HG03196 (cell line): ENCODE results near the gene ROBO1.

Experiments used
- ATAC-seq: cut with Tn5 transposase; IDR thresholded peaks from one replicate; pipeline ENCODE4 v1.9.1; 2021; ENCODE audit not compliant: unreplicated experiment

The ROBO1 gene

DNA sequence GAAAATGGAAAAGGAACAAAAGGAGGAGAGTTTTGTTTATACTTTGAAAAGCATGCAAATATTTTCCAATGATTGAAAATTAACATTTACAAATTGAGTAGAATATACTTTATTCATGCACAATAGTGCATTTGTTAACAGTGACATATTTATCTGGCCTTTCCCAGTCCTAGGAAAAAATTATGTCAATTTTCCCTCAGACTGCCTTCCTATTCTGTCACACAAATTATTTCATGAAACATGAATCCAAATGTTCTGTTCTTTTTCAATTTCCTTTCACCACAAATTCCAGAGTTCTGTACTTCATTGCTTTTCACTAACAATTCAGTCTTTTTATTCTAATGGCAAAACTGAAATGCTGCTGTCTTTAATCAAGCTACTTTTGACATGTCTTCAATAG lies 945.1 kb downstream of the ROBO1 start:
- ATAC-seq: no peak

DNA sequence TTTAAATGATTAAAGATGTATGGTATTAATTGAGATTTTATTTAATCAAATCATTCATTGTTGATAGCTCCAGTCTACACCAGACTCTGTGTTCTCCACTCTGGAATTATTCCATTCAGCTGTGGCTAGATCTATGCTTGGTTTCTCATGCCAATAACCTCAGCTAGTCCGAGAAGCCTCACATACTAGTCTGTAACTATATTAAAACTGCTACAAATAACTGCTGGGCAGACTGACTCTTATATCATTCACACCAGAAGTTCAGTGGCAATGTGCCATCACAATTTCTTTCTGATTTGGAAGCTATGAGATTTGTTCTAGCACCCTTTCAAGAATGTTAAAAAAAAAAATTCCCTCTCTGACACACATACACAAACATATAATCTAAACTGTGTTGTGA lies 947.3 kb downstream of the ROBO1 start:
- no peak for ATAC-seq

DNA sequence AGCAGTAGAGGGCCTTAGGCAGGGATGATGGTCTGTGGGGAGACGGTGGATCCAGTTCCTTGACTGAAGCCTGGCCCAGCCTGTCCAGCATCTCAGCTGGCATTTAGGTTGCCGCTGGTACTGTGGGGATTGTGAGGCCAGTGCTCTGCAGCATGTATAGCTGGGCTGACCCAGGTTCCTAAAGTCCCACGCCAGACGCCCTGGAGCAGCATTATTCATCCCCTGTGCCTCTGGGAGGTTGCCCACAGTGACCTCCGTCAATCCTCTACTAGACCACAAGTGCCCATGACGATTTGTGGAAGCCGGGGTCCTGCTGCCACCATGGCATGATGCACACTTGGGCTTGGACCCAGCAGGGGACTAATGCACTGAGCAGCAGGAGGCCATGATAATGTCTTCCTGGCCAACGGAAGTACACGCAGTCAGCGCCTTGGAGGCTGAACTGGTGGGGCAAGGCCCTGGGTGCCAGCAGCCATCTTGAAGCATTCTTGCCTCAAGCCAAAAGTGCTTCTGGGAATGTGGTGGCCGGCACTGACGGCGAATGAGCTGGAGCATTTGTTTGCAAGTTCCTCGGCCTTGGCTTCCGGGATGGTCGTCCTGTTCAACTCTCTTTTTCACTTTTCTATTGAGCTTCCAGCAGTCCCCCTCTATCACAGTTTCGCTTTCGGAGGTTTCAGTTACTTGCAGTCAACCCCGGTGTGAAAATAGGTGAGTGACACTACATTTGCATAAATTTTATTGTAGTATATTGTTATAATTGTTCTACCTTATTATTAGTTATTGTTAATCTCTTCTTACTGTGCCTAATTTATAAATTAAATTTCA lies 949.4 kb downstream of the ROBO1 start:
- no peak for ATAC-seq

DNA sequence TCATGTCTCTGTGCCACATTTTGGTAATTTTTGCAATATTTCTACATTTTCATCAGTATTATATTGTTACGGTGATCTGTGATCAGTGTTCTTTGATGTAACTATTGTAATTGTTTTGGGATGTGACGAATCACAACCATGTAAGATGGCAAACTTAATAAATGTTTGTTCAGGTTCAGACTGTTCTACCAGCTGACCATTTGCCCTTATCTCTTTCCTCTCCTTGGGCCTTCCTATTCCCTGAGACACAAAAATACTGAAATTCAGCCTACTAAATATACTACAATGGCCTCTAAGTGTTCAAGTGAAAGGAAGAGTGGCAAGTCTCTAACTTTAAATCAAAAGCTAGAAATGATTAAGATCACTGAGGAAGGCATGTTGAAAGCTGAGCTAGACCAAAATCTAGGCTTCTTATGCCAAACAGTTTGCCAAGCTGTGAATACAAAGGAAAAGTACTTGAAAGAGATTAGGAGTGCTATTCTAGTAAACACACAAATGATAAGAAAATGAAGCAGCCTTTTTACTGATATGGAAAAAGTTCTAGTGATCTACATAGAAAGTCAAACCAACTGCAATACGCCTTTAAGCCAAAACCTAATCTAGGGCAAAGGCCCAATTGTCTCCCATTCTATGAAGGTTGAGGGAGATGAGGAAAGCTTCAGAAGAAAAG lies 952.8 kb downstream of the ROBO1 start:
- no peak for ATAC-seq

DNA sequence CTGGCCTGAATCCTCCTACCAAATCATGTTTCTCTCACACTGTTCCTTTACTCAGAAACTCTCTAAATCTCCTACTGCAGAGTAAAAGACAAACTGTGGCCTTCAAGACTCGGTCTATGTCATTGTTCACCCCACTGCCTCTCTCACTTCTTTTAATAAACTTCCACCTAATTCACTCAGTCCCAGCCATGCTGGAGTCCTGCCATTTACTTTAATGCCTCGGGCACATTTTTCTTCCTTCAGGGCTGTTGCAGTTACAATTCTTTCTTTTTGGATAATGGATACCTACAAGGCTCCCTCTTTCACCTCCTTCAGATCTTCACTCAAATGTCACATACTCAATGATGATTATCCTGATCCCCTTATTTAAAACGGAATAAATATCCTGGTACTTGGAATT lies 955.6 kb downstream of the ROBO1 start:
- no peak for ATAC-seq

DNA sequence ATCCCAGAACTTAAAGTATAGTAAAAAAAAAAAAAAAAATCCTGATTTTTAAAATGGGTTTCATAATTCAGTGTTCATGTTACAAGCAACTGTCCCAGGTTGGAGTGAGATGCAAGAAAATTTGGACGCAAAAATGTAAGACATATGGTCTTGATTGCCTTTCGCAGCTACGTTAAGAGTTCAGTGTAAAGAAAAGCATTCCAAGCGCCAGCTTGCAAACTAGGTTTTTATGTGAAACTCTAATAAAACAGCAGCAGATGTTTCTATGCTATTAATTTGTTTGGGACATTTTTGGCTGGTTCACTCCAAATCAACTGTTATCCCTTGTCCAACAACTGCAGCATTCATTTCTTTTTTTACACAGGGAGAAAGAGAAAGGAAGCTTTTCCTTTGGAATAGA lies 957.8 kb downstream of the ROBO1 start:
- ATAC-seq: no peak

DNA sequence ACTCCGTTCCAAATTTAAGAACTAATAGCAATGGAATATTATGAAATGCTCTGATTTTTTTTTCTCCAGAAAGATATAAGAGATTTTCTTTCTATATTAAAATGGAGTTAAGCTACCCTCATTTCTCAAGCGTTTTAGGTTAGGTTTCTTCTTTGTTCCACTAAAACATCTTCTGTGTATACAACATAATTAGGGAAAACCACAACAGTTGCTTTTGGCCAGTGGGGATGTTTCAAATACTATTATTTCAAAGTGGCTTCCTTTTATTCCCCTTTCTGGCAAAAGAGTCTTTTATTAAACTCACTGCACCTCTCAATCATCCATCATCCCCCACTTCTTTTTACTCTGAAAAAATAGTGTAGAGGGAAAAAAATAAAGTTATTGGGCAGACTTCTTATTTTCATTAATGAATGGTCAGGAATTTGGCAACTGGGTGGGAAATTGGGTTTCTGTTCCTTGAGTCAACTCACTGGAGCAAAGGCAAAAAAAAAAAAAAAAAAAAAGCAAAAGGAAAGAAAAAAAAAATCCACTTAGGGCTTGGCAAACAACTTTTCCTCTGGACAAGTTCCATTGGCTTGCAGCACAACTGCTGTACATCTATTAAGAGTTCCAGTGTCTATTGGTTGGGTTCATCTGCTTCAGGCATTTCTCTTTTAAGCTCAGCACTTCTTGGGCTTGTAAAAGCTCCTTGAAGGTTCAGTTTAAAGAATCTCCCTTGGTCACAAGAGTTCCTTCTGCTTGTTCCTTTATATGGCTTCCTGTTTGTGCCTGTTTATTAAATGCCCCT lies 963.4 kb downstream of the ROBO1 start:
- ATAC-seq: no peak

DNA sequence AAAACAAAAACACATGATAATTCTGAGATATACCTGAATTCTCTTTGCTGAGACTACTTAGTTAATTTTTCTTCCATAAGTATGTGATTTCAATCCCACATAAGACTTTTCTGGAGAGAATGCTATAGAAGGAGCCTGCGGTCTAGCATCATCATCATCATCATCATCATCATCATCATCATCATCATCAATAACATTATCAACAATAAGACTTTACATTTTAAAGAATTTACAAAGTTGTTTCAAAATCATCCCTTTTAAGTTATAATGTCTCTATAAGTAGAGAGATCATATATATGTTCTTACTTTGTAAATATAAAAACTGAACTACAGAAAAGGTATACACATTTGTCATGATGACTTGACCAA lies 965.3 kb downstream of the ROBO1 start:
- no peak for ATAC-seq

DNA sequence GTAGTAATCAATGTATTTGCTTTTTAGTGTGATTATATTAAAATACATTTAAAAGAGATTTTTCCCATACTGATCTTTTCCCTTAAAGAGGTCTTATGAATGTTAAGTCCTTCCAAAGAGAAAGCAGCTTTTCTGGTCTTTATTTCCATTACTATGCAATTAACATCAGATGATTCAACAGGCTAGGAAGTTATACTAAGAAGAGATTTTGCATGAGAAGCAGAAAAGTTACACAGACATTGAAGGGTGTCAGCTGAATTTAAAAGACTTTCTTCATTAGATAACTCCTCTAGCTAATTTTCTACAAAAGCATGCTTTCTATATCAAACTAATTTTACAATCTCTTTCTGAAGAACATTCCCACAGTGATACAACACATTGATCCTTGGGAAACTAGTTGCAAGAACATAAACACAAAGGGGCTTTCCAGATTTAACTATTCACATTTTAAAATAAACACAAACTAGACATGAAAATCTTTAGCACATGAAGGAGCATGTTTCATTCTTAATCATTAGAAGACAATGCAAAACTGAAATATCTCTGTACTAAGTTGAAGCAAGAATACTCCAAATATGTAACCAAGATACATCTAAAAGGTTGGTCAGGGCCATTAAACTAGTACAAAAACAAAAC lies 965.8 kb downstream of the ROBO1 start:
- ATAC-seq: no peak

DNA sequence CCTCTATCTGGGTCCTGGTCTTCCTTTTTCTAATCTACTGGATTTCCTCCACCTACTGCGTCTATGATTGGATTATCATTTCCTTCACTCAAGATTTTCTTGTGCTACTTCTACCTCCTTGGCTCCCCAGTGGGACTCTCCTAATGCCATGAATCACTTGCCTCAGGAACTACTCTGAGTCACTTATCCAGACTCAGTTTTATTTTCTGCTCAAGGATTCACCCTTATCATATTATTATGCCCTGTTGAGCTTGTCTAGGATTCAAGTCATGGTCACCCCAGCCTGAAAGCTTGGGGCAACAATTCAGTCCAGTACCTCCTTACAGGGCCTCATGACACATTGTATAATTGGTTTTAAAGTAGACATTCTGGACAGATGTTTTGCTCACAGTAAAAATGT lies 968.1 kb downstream of the ROBO1 start:
- ATAC-seq: no peak

DNA sequence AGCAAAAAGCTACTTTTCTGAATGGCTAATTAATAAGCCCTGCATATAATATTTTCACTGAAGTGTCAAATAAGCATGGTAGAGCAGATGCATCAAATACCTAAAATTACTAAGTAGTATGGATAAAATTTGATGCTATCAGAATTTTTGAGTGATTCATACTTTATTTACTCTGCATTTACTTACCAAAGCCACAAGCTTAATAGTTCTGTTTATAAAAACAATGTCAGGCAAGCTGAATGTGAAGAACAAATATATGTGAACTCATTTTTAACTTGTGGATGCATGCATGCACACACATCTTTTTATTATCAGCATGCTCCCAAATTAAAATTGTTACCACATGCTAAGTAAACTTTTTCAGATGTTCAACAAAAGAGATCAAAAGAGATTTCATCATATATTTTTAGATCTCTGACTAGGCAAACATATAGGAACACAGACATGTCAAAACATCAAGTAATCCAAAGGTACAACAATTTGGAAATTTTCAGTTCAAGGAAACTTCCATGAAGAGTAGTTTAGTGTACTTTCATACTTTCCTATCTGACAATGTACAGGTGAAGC lies 969.4 kb downstream of the ROBO1 start:
- no peak for ATAC-seq

DNA sequence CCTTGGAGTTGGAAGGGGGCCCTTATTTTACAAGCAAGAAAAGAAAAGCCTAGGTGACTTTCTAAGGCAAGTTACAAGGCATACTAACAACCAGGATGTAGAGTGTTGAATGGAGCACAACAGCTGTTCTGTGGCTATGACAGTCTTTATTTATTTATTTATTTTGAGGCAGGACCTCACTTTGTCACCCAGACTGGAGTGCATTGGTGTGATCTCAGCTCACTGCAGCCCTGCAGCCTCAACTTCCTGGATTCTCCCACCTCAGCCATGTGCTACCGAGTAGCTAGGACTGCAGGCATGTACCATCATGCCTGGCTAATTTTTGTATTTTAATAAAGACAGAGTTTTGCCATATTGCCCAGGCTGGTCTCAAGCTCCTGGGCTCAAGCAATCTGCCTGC lies 973.4 kb downstream of the ROBO1 start:
- no peak for ATAC-seq

DNA sequence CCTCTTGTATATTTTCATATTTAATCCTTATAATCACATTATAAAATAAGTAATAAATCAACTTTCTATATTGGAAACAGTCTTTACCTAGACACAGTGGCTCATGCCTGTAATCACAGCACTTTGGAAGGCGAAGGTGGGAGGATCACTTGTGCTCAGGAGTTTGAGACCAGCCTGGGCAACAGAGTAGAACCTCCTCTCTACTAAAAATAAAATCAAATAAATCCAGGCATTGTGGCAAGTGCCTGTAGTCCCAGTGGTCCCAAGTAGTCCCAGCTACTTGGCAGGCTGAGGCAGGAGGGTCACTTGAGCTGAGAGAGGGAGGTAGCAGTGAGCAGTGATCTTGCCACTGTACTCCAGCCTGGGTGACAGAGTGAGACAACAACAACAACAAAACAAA lies 975.1 kb downstream of the ROBO1 start:
- no peak for ATAC-seq

DNA sequence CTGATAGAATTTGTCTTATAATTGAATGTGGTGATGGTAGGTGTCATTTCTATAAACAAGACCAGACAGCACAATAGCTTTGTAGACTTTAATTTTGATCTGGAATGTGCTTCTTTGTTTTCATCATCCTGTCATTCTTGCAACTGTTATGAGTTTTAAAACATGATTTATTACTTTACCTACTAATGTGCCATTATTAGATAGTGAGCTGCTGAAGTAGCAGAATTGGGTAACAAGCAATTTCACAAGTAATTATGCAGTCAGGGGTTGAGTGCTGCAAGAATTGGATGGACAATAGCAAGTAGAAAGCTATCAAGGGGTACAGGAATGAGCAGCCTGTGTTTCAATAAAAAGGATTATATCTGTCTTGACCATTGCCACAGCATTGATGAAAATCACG lies 975.6 kb downstream of the ROBO1 start:
- ATAC-seq: no peak

DNA sequence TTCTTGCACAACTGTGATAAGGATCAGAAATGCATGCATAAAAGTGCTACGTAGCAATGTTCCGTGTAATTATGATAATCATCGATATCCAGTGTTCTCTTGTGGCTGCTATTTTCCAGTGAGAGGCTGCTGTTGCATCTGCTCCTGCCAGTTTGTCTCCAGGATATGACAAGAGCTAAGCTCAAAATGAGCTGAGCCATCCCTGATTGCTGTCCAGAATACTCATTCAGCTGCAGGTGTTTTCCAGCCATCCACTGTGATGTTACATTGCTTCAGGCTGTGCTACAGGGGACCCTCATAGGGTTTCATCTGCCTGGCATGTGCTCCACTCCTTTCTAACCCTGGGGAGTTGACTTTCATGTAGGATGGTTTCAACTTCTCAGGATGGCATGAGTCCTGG lies 976.0 kb downstream of the ROBO1 start:
- no peak for ATAC-seq

DNA sequence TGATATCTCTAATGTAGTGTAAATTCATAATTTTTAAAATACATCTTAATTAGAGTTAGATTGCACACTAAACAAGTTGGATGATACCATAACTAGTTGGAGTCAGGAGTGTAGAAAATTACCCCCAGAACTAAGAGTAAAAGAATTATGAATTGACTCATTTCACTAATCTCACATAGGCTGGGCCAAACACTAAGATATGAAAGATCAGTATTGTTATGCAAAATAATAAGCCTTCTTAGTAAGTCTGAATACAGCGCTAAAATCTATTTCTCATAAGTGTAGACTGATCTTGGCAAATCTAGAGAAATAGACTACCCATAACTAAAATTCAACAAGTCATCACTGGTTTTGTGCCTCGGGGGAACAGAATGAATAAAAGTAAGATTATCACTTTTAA lies 979.0 kb downstream of the ROBO1 start:
- ATAC-seq: no peak

DNA sequence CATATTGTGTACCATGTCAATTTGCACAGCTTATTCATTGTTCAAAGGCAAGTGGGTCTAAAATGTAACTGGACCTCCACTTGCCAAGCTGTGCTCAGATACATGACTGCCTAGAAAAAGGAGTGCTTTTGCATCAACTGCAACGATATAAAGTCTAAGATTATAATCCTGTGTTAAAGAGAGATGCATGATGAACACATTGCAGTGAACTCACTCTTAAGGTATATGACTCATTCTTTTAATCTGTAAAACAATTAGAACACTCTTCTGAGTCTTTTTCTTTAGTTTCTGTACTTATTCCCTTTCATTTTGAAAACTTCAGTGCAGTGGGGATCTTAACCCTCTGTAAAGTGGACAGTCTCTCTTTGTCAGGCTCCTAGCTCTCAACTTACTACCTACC lies 982.8 kb downstream of the ROBO1 start:
- no peak for ATAC-seq

DNA sequence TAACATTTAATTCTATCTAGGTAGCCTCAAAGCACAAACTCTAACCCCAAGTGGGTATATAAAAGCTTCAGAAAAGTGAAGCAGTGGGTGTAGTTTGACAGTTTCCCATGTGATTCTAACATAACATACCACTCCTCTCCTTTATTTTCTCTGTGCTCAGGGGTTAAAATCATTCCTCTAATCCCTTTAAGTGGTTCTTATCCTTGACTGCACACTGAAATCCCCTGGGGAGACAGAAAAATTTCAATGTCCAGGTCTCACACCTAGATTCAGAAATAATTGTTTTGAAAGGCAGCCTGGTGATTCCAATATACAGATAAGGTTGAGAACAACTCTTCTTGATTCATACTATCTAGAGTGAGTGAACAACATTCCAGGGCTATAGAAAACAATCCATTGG lies 986.4 kb downstream of the ROBO1 start:
- ATAC-seq: no peak

DNA sequence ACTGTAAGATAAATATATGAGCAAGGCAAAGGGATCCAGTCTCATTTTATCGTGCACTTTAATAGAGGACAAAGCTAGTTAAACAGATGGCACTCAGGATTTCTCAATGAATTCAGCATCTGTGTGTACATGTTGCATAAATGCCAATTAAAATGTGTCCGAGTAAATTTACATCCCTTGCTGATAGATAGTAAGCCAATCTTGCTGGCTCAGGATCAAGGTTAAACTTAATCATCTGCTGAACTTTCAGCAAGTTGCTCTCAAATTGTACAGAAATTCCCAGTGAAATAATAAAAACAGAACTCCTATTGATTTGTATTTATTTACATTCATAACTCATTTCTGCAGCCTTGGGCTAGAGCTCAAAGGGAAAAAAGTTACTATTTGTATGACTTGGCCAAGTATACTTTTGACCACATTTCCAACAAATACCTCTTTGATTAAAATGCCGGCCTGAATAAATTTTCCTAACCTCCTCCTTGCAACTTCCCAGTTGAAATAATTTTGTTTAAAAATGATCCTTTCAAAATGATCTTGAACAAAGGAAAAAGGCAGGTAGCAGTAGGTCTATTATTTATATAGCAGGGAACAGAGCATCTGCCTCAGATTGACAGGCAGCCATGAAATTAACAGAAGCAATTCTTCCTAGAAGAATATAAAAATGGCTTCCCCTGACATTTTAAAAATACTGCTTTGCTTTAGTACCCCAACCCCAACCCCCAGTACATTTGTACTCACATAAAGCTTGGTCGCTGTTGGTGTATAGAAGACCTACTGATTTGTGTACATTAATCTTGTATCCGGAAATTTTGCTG lies 1001.9 kb downstream of the ROBO1 start:
- no peak for ATAC-seq

DNA sequence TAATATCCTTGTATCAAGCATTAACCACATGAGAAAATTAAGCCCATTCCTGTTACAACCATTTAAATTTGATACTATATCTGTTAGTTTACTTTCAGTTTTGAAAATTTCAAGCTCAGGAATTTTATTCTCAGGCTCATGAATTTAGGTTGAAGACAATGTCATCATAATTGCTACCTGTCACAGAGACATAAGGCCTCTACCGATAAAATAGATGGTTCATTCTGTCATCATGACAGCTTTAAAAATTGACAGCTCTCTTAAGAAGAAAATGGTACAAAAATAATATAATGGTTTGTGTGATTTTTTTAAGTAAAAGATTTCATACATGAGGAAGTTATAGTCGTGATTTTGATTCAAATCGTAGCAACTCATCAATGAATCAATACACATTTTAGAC lies 1003.2 kb downstream of the ROBO1 start:
- no peak for ATAC-seq
